GM18868 (cell line): Measurements from ENCODE around the gene UBASH3B.
A peak's percentile ranks its signal among the peaks of the same experiment; 100 is the strongest.

Experiments
- ATAC-seq: cut with Tn5 transposase; IDR thresholded peaks from one replicate; pipeline ENCODE4 v1.9.1; 2021; ENCODE audit warnings: mild to moderate bottlenecking, moderate library complexity; ENCODE audit not compliant: unreplicated experiment

UBASH3B gene

GRCh38 chr11:122673701-122674100 is 18.2 kb downstream of the UBASH3B start:
- ATAC-seq, result no peak

- no peak for ATAC-seq
Observed at GRCh38 chr11:122676638-122677037, 21.1 kb downstream of the UBASH3B start.

GRCh38 chr11:122677256-122677655 is 21.7 kb downstream of the UBASH3B start:
- ATAC-seq, result no peak

- no peak for ATAC-seq
Observed at GRCh38 chr11:122678406-122678805, 22.9 kb downstream of the UBASH3B start.

- no peak for ATAC-seq
Observed at GRCh38 chr11:122679466-122679865, 23.9 kb downstream of the UBASH3B start.

GRCh38 chr11:122681070-122681469 is 25.5 kb downstream of the UBASH3B start:
- ATAC-seq, result no peak

GRCh38 chr11:122681735-122682134 is 26.2 kb downstream of the UBASH3B start:
- ATAC-seq, result no peak

- ATAC-seq, result no peak
Observed at GRCh38 chr11:122682464-122682863, 26.9 kb downstream of the UBASH3B start.

GRCh38 chr11:122685041-122685440 is 29.5 kb downstream of the UBASH3B start:
- no peak for ATAC-seq

GRCh38 chr11:122686111-122686510 is 30.6 kb downstream of the UBASH3B start:
- ATAC-seq, result no peak

- no peak for ATAC-seq
Observed at GRCh38 chr11:122690384-122690783, 34.9 kb downstream of the UBASH3B start.

GRCh38 chr11:122690801-122691548 is 35.5 kb downstream of the UBASH3B start:
- ATAC-seq, result no peak

GRCh38 chr11:122691549-122692150 is 36.1 kb downstream of the UBASH3B start:
- ATAC-seq, result no peak

- ATAC-seq, result no peak
Observed at GRCh38 chr11:122692444-122692843, 36.9 kb downstream of the UBASH3B start.

GRCh38 chr11:122695076-122695615 is 39.6 kb downstream of the UBASH3B start:
- ATAC-seq, result no peak

- peak; percentile 78 for ATAC-seq
Observed at GRCh38 chr11:122696662-122697061, 41.1 kb downstream of the UBASH3B start.

- peak; percentile 89 for ATAC-seq
Observed at GRCh38 chr11:122697636-122698167, 42.2 kb downstream of the UBASH3B start.

- no peak for ATAC-seq
Observed at GRCh38 chr11:122698392-122698791, 42.9 kb downstream of the UBASH3B start.

- no peak for ATAC-seq
Observed at GRCh38 chr11:122700666-122701065, 45.1 kb downstream of the UBASH3B start.

GRCh38 chr11:122701143-122701542 is 45.6 kb downstream of the UBASH3B start:
- ATAC-seq, result no peak

- ATAC-seq, result no peak
Observed at GRCh38 chr11:122703541-122704272, 48.2 kb downstream of the UBASH3B start.
